Measurements from ENCODE around the gene HOXC13. TPM values are rescaled to one million over a fixed set of nuclear protein-coding genes. Genes with fewer than 3 reads are reported as not detected.

Gene HOXC13
- total and polyA plus RNA-seq, 2 of the 13 experiments (the other 11 are each of a cell fraction or from before 2014, with no cell fraction given): 0.07 TPM; not detected in 1

- TF ChIP-seq ZNF710 (CRISPR knock-in tag; IDR thresholded peaks at IDR 0.05; ENCODE audit: borderline replicate concordance): no peak
- TF ChIP-seq HOXA5 (CRISPR knock-in tag; IDR thresholded peaks at IDR 0.05): 0 out of 2 replicates have a peak, but pooled peaks have one; percentile 29
- TF ChIP-seq SMARCE1 (IDR thresholded peaks at IDR 0.05; ENCODE audit: borderline replicate concordance): no peak
- no peak for TF ChIP-seq GATAD1 (CRISPR knock-in tag; IDR thresholded peaks at IDR 0.05)
- no peak for TF ChIP-seq HMG20A (CRISPR knock-in tag; IDR thresholded peaks at IDR 0.05; ENCODE audit: borderline replicate concordance)
- no peak for TF ChIP-seq ZSCAN20 (CRISPR knock-in tag; IDR thresholded peaks at IDR 0.05; ENCODE audit: borderline replicate concordance)
These were observed 50.1 kb downstream of the HOXC13 start (continued) for GRCh38 chr12:53988541-53989226.

GRCh38 chr12:53989227-53990113 lies 50.8 kb downstream of the HOXC13 start:
- ATAC-seq (peak; percentile 47), FAIRE-seq (peak; percentile 74), DNase-seq (ENCODE audit: low spot score) (peak; percentile 56)
- intact Hi-C loops (cut with micrococcal nuclease; ENCODE audit: unreplicated experiment) (loop anchor here (2.0 kb wide), 1 partner anchor 223 kb away; no protein-coding TSS in a partner anchor), in situ Hi-C loops (cut with HindIII; ENCODE audit: extremely low pct_ligation_motif_present, low pct_unique_long_range_greater_than_20kb) (loop anchor here (10.0 kb wide), 1 partner anchor 385 kb away; no protein-coding TSS in a partner anchor)
- ChIA-PET POLR2A (interaction anchor here (1.3 kb wide), 1 partner anchor 11 kb away, joined by 5 read pairs; no protein-coding TSS in a partner anchor), CTCF (ENCODE audit: low intra/inter-chr PET ratio, low total read pairs) (interaction anchor here (1.1 to 1.6 kb wide), 2 partner anchors 16 to 221 kb away, joined by 3 to 13 read pairs; no protein-coding TSS in a partner anchor)
- BruUV-seq (replicated peaks): no TSS peak
- Histone ChIP-seq H3K4me1 (ENCODE audit: insufficient read depth, low read length) (peaks cover 45% of the 10 kb centered on the region), H3K36me3 (replicated peaks in 1 of 2; ENCODE audit: control insufficient read depth in 1 of 2, insufficient read depth in 2 of 2, low read length in 2 of 2) (no peaks in the 10 kb centered on the region), H2AFZ (ENCODE audit: low read length) (peak overlapping the region; percentile 31), H3K27ac (ENCODE audit: extremely low read length, insufficient read depth, low read length) (peak overlapping the region; percentile 61), H3K4me3 (replicated peaks in 1 of 3; ENCODE audit: insufficient read depth in 1 of 3, low read depth in 2 of 3, low read length in 3 of 3) (peak overlapping the region in 2 of 3 experiments; percentile 51; a peak in 5 of 6 replicates), H3K4me2 (ENCODE audit: low read depth, low read length) (peak overlapping the region; percentile 68), H3K9me3 (ENCODE audit: low read length) (no peaks in the 10 kb centered on the region), H3K27me3 (ENCODE audit: control insufficient read depth in 1 of 2, insufficient read depth in 2 of 2, low read length in 2 of 2) (peaks cover 10 to 39% of the 10 kb centered on the region in 2 experiments), H3K79me2 (ENCODE audit: insufficient read depth, low read length) (no peaks in the 10 kb centered on the region), H4K20me1 (ENCODE audit: insufficient read depth, low read length) (no peaks in the 10 kb centered on the region), H3K9ac (ENCODE audit: insufficient read depth, low read depth, low read length) (0 out of 2 replicates have a peak overlapping the region, but pooled peaks have one; percentile 21)
- 18% methylated on average over 28 of the region's 28 CpGs for WGBS (ENCODE audit: low lambda C conversion rate)
- TF ChIP-seq HMGXB4 (CRISPR knock-in tag; IDR thresholded peaks at IDR 0.05; ENCODE audit: borderline replicate concordance in 1 of 2, low read depth in 1 of 2) (0 out of 4 replicates have a peak, but pooled peaks of 1 of the 2 experiments have one; percentile 24), CSRNP2 (CRISPR knock-in tag; conservative IDR thresholded peaks at IDR 0.05; ENCODE audit: low read depth) (no peak), CTCF (CRISPR knock-in tag; IDR thresholded peaks at IDR 0.05) (peak; percentile 64), GABPA (IDR thresholded peaks at IDR 0.05; ENCODE audit: low read depth, low read length) (no peak), GABPA (CRISPR knock-in tag; IDR thresholded peaks at IDR 0.05; ENCODE audit: low read depth) (peak; percentile 71)

All from HepG2 (cell line).